ENCODE measurements around the gene IQSEC2.

IQSEC2 gene

DNA sequence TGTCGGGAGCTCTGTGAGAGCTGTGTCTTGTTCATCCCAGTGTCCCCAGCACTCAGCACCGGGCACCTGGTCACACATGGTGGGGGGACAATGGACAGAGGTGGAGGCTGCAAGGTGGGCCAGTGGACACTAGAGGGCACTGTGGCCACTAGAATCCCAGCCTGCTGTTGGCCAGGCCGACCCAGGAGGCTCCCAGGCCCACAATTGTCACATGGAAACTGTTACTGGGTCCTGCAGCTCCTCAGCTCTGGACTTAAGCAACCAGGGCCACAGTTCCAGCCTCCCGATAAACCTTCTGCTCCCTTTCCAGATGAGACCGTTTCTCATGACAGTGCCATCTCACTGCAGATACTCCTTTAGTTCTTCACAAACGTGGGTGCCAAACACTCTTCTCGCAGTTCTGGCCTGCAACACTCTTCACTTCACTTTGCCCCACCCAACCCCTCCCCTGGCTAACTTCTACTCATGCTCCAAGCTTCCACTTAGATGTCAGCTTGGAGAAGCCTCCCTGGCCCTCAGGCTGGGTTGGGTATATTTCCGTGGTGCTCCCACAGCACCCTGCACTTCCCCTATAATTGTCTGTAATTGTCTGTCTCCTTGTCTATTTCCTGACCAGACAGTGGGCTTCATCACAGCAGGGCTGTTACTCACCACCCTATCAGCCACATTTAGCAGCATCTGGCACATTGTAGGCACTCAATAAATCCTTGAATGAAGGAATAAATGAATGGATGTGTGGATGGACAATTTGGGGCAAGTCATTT, 3.5 kb upstream of the IQSEC2 start:
- no peaks in the 10 kb centered on the region for H3K9me3 ChIP-seq (ENCODE audit: control insufficient read depth, insufficient read depth, low read length)
- H3K4me1 ChIP-seq (ENCODE audit: control insufficient read depth, insufficient read depth, low read length): 0 out of 2 replicates have a peak, but pooled peaks cover 4% of the 10 kb centered on the region
- H3K4me3 ChIP-seq (ENCODE audit: low read length): no peak overlapping the region
- H3K27me3 ChIP-seq (ENCODE audit: control insufficient read depth, insufficient read depth, low read length): no peaks in the 10 kb centered on the region
- H3K36me3 ChIP-seq (ENCODE audit: control insufficient read depth, insufficient read depth, low read length): no peaks in the 10 kb centered on the region
- DNase-seq (ENCODE audit: low read depth, low spot score): peak; percentile 48
- H3K27ac ChIP-seq (ENCODE audit: low read length): no peak overlapping the region
- WGBS (ENCODE audit: insufficient coverage, insufficient read length): no CpG with 5 or more reads among the region's 8 CpGs

DNA sequence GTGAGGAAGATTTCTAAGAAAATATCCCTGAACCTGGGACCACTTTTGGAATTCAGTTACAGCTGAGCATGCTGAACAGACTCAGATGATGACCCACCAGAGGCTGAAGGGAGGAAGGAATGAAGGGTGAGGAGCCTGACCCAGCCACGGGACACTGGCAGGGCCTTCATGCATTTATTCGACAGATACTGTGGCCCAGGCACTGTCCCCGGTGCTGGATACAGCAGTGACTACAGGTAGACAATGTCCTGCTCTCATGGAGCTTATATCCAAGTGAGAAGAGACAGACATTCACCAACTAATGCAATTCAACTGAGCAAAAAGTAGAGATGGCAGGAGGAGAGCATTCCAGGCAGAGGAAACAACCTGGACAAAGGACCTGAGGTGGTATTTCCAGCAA, 2.2 kb upstream of the IQSEC2 start:
- WGBS (ENCODE audit: insufficient coverage, insufficient read length): no CpG with 5 or more reads among the region's 3 CpGs
- H3K27me3 ChIP-seq (ENCODE audit: control insufficient read depth, insufficient read depth, low read length): no peaks in the 10 kb centered on the region
- 0 out of 2 replicates have a peak, but pooled peaks cover 3% of the 10 kb centered on the region for H3K4me1 ChIP-seq (ENCODE audit: control insufficient read depth, insufficient read depth, low read length)
- no peak overlapping the region for H3K27ac ChIP-seq (ENCODE audit: low read length)
- no peak for DNase-seq (ENCODE audit: low read depth, low spot score)
- no peaks in the 10 kb centered on the region for H3K36me3 ChIP-seq (ENCODE audit: control insufficient read depth, insufficient read depth, low read length)
- no peaks in the 10 kb centered on the region for H3K9me3 ChIP-seq (ENCODE audit: control insufficient read depth, insufficient read depth, low read length)
- H3K4me3 ChIP-seq (ENCODE audit: low read length): no peak overlapping the region

- 0 out of 2 replicates have a peak, but pooled peaks cover 3% of the 10 kb centered on the region for H3K4me1 ChIP-seq (ENCODE audit: control insufficient read depth, insufficient read depth, low read length)
- H3K27ac ChIP-seq (ENCODE audit: low read length): no peak overlapping the region
Observed at GRCh38 chrX:53283099-53283498, 1.7 kb upstream of the IQSEC2 start.

GRCh38 chrX:53281963-53282695, 745 bp upstream of the IQSEC2 start:
- Histone ChIP-seq H3K4me3 (ENCODE audit: low read length) (no peak overlapping the region), H3K27me3 (ENCODE audit: control insufficient read depth, insufficient read depth, low read length) (no peaks in the 10 kb centered on the region), H3K9me3 (ENCODE audit: control insufficient read depth, insufficient read depth, low read length) (no peaks in the 10 kb centered on the region), H3K36me3 (ENCODE audit: control insufficient read depth, insufficient read depth, low read length) (no peaks in the 10 kb centered on the region), H3K27ac (ENCODE audit: low read length) (no peak overlapping the region), H3K4me1 (ENCODE audit: control insufficient read depth, insufficient read depth, low read length) (0 out of 2 replicates have a peak, but pooled peaks cover 2% of the 10 kb centered on the region)
- WGBS (ENCODE audit: insufficient coverage, insufficient read length): no CpG with 5 or more reads among the region's 5 CpGs
- DNase-seq (ENCODE audit: low read depth, low spot score): no peak

More at GRCh38 chrX:53283099-53283498, 1.7 kb upstream of the IQSEC2 start:
- WGBS (ENCODE audit: insufficient coverage, insufficient read length): no CpG with 5 or more reads among the region's 3 CpGs
- no peaks in the 10 kb centered on the region for H3K36me3 ChIP-seq (ENCODE audit: control insufficient read depth, insufficient read depth, low read length)
- no peak overlapping the region for H3K4me3 ChIP-seq (ENCODE audit: low read length)
- DNase-seq (ENCODE audit: low read depth, low spot score): no peak
- H3K27me3 ChIP-seq (ENCODE audit: control insufficient read depth, insufficient read depth, low read length): no peaks in the 10 kb centered on the region
- H3K9me3 ChIP-seq (ENCODE audit: control insufficient read depth, insufficient read depth, low read length): no peaks in the 10 kb centered on the region

DNA sequence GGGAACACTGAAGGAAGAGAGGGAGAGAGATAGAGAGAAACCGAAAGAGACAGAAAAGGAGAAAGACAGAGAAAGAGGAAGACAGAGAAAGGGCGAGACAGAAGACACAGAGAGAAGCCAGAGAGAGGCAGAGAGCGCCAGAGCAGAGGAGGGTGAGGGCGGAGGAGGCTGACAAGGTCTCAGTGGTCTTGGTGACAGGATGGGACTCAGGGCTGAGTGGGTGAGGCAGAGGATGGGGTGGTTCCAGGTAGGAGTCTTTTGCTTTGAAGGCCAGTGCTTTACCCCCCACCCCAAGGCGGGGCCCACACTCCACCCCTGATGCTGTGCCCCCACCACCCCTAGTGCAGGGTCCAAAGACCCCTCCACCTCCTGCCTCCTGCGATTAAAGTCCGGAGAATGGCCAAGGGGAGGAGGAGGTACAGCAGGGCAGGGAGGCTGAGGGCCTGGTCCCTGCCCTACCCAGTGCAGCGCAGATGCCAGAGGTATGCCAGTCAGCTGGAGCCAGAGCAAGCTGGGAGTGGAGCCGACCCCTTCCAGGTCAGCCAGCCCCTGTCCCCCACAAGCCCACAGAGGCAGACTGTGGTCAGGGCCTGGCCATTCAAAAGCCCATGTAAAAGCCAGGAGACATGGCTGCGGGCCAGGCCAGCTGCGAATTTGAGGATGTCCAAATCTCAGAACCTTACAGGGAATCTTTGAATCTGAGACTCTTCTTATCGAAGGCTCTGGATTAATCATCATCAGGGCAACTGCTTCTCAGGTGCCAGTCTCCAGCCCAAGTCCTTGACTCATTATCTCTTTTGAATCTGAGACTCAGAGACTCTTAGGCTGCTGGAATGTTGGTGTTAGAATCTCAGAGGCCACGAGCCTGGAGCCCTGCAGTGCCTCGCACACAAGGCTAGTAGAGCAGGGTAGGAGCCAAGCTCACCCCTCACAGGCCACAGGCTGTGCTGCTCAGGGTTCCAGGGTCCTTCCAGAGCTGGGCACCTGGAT, 758 bp downstream of the IQSEC2 start:
- H3K27ac ChIP-seq (ENCODE audit: low read length): no peak overlapping the region
- WGBS (ENCODE audit: insufficient coverage, insufficient read length): no CpG with 5 or more reads among the region's 14 CpGs
- H3K27me3 ChIP-seq (ENCODE audit: control insufficient read depth, insufficient read depth, low read length): no peaks in the 10 kb centered on the region
- no peaks in the 10 kb centered on the region for H3K36me3 ChIP-seq (ENCODE audit: control insufficient read depth, insufficient read depth, low read length)
- DNase-seq (ENCODE audit: low read depth, low spot score): no peak
- no peaks in the 10 kb centered on the region for H3K9me3 ChIP-seq (ENCODE audit: control insufficient read depth, insufficient read depth, low read length)
- H3K4me1 ChIP-seq (ENCODE audit: control insufficient read depth, insufficient read depth, low read length): 0 out of 2 replicates have a peak, but pooled peaks cover 2% of the 10 kb centered on the region
- H3K4me3 ChIP-seq (ENCODE audit: low read length): no peak overlapping the region

- 100% methylated on average over 2 of the region's 14 CpGs for WGBS (ENCODE audit: insufficient coverage, insufficient read length)
- Histone ChIP-seq H3K27me3 (ENCODE audit: control insufficient read depth, insufficient read depth, low read length) (no peaks in the 10 kb centered on the region), H3K4me3 (ENCODE audit: low read length) (no peak overlapping the region), H3K9me3 (ENCODE audit: control insufficient read depth, insufficient read depth, low read length) (no peaks in the 10 kb centered on the region), H3K27ac (ENCODE audit: low read length) (no peak overlapping the region), H3K4me1 (ENCODE audit: control insufficient read depth, insufficient read depth, low read length) (0 out of 2 replicates have a peak, but pooled peaks cover 2% of the 10 kb centered on the region), H3K36me3 (ENCODE audit: control insufficient read depth, insufficient read depth, low read length) (no peaks in the 10 kb centered on the region)
- DNase-seq (ENCODE audit: low read depth, low spot score): no peak
Observed at GRCh38 chrX:53279296-53280237, 1.8 kb downstream of the IQSEC2 start.

- no peak for DNase-seq (ENCODE audit: low read depth, low spot score)
- no CpG with 5 or more reads among the region's 8 CpGs for WGBS (ENCODE audit: insufficient coverage, insufficient read length)
- H3K4me3 ChIP-seq (ENCODE audit: low read length): no peak overlapping the region
Observed at GRCh38 chrX:53272808-53273337, 8.5 kb downstream of the IQSEC2 start.

DNA sequence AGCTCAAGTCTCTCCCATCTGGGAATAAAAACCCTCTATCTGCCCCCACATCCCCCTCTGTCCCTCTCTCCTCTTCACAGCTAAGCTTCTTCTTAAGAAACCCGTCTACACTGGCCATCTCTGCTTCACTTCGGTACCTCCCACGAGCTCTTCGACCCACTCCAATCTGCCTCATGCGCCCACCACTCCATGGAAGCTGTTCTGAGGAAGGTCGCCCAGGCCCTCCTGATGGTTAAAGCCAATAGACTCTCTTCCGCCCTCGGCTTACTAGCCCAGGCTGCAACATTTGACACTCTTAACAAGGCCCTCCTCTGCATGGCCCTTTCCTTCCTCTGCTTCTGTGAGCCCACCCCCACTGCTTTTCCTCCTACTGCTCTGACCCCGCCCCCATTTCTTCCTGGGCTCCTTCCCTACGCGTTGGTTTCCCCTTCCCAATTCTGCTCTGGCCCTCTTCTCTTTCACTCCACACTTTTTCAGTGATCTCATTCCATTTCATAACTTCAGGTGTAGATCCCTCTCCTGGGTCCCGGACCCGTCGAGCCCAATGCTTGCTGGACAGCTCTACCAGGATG, 11.8 kb downstream of the IQSEC2 start:
- Histone ChIP-seq H3K36me3 (ENCODE audit: control insufficient read depth, insufficient read depth, low read length) (no peaks in the 10 kb centered on the region), H3K9me3 (ENCODE audit: control insufficient read depth, insufficient read depth, low read length) (no peaks in the 10 kb centered on the region), H3K27ac (ENCODE audit: low read length) (no peak overlapping the region), H3K4me3 (ENCODE audit: low read length) (no peak overlapping the region), H3K27me3 (ENCODE audit: control insufficient read depth, insufficient read depth, low read length) (no peaks in the 10 kb centered on the region), H3K4me1 (ENCODE audit: control insufficient read depth, insufficient read depth, low read length) (no peaks in the 10 kb centered on the region; the same call in 1 of the 2 replicates)
- DNase-seq (ENCODE audit: low read depth, low spot score): no peak
- no CpG with 5 or more reads among the region's 14 CpGs for whole genome bisulfite sequencing (ENCODE audit: insufficient coverage, insufficient read length)

More at GRCh38 chrX:53272808-53273337, 8.5 kb downstream of the IQSEC2 start:
- no peaks in the 10 kb centered on the region for H3K4me1 ChIP-seq (ENCODE audit: control insufficient read depth, insufficient read depth, low read length)
- no peaks in the 10 kb centered on the region for H3K9me3 ChIP-seq (ENCODE audit: control insufficient read depth, insufficient read depth, low read length)
- no peaks in the 10 kb centered on the region for H3K36me3 ChIP-seq (ENCODE audit: control insufficient read depth, insufficient read depth, low read length)
- no peak overlapping the region for H3K27ac ChIP-seq (ENCODE audit: low read length)
- no peaks in the 10 kb centered on the region for H3K27me3 ChIP-seq (ENCODE audit: control insufficient read depth, insufficient read depth, low read length)

DNA sequence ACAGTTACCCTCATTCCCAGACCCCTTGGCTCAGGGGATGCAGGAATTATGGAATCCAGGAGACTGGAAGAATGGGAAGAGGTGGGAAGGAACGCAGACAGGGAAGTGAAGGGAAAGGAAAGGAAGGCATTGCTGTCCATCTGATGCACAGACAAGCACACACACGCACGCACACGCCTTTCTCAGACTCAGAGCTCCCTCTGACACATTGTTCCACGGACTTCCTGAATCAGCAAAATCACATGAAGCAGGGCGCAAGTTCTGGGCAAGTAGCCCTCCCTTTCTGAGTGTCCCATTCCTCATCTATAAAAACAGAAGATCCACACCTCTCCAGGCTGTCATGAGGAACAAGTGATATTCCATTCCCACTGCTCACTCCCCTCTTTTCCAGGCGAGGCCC, 13.2 kb downstream of the IQSEC2 start:
- H3K27ac ChIP-seq (ENCODE audit: low read length): no peak overlapping the region
- DNase-seq (ENCODE audit: low read depth, low spot score): no peak
- no peaks in the 10 kb centered on the region for H3K9me3 ChIP-seq (ENCODE audit: control insufficient read depth, insufficient read depth, low read length)
- no peaks in the 10 kb centered on the region for H3K27me3 ChIP-seq (ENCODE audit: control insufficient read depth, insufficient read depth, low read length)
- no peaks in the 10 kb centered on the region; the same call in 1 of the 2 replicates for H3K4me1 ChIP-seq (ENCODE audit: control insufficient read depth, insufficient read depth, low read length)
- H3K36me3 ChIP-seq (ENCODE audit: control insufficient read depth, insufficient read depth, low read length): no peaks in the 10 kb centered on the region
- no CpG with 5 or more reads among the region's 7 CpGs for WGBS (ENCODE audit: insufficient coverage, insufficient read length)
- H3K4me3 ChIP-seq (ENCODE audit: low read length): no peak overlapping the region
